ENCODE measurements around the gene CPVL.

DNA sequence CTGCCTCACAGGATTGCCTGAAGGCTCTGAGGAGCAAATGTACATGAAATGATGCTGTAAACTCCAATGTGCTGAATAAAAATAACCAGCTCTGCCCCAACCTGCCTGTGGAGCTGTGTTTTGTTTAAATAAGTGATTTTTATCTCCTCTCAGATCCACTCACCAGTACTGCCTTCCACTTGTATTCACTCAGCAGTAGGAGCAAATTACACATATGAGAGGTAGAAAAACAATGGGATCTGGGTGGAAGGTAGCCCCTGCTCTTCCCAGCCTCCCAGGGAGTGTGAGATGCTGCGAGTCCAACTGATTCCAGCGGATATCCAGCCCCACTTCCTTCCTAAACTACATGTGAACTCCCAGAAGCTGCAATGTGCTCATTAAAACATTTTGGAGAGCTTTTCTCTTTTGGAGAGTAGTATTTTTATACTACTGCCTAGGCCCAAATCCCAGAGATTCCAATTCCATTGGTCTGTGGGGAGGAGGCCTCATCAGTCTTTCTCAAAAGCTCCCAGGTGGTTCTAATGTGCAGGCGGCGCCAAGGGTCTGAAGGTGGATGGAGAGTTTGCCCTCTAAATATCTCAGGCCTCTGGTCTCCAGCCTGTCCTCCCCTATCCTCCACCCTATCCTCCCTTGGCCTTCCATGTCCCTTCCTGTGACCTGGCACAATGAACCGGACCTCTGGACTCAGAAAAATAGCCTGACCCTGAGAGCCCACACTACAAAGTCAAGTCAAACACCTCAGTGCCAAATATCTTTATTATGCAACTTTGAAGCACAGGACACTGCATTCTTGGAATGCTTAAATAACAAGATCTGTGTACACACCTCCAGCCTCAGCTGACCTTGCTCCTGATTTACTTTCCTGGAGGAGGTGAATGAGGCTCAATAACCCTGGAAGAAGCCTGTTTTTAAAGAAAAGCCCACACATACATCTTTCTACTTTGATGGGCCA is 46.2 kb downstream of the CPVL start:
- TF ChIP-seq POLR2A (IDR thresholded peaks at IDR 0.05; ENCODE audit: low read length) = no peak
- no peak for TF ChIP-seq GATA1 (IDR thresholded peaks at IDR 0.05; ENCODE audit: low read depth, low read length)

All from erythroblast (primary cell).